GM08714 (cell line): ENCODE measurements around the gene CCL7.
"Not testable (repeated sequence)": the region's sequence is repeated elsewhere in the genome, so short reads cannot be mapped to it uniquely, and the experiment has no call there.

Experiments
- H3K4me3 ChIP-seq: fragments of 200-500 bp; sonication (Bioruptor generic); 2 replicates; pipeline ENCODE4 v1.5.1; 2014; ENCODE audit warnings: mild to moderate bottlenecking, low read length, inconsistent platforms
- ZNF274 ChIP-seq: IDR thresholded peaks from 2 replicates; pipeline ENCODE4 v1.6.1; 2012; ENCODE audit warnings: mild to moderate bottlenecking, low read depth, low read length

CCL7 gene

GRCh38 chr17:34269969-34270368 is at the start of gene CCL7:
TSS of gene CCL7 (plus strand) at chr17:34270221. CDS start at chr17:34270291, 70 bp downstream.
- H3K4me3 ChIP-seq, result no peak within 1 kb of the TSS
- no peak for TF ChIP-seq ZNF274

- no peak for TF ChIP-seq ZNF274
- H3K4me3 ChIP-seq, result no peak overlapping the region
Measured at GRCh38 chr17:34220752-34221395, 49.1 kb upstream of the CCL7 start.

GRCh38 chr17:34221411-34221810 is 48.6 kb upstream of the CCL7 start:
- no peak for TF ChIP-seq ZNF274
- no peak overlapping the region for H3K4me3 ChIP-seq

- no peak for TF ChIP-seq ZNF274
- H3K4me3 ChIP-seq, result no peak overlapping the region
Measured at GRCh38 chr17:34222722-34223497, 47.1 kb upstream of the CCL7 start.

GRCh38 chr17:34225046-34225445 is 45.0 kb upstream of the CCL7 start:
- no peak overlapping the region for H3K4me3 ChIP-seq
- no peak for TF ChIP-seq ZNF274

GRCh38 chr17:34226011-34226743 is 43.8 kb upstream of the CCL7 start:
- H3K4me3 ChIP-seq, result no peak overlapping the region
- no peak for TF ChIP-seq ZNF274

GRCh38 chr17:34226744-34227034 is 43.3 kb upstream of the CCL7 start:
- TF ChIP-seq ZNF274, result no peak
- H3K4me3 ChIP-seq, result no peak overlapping the region

- H3K4me3 ChIP-seq, result not testable (repeated sequence)
Measured at GRCh38 chr17:34227293-34227692, 42.7 kb upstream of the CCL7 start.

- no peak for TF ChIP-seq ZNF274
- no peak overlapping the region for H3K4me3 ChIP-seq
Measured at GRCh38 chr17:34227707-34228106, 42.3 kb upstream of the CCL7 start.

GRCh38 chr17:34228781-34229180 is 41.2 kb upstream of the CCL7 start:
- no peak for TF ChIP-seq ZNF274

GRCh38 chr17:34230342-34230741 is 39.7 kb upstream of the CCL7 start:
- TF ChIP-seq ZNF274, result no peak
- no peak overlapping the region for H3K4me3 ChIP-seq

More at GRCh38 chr17:34228781-34229180, 41.2 kb upstream of the CCL7 start:
- no peak overlapping the region for H3K4me3 ChIP-seq

GRCh38 chr17:34234616-34235015 is 35.4 kb upstream of the CCL7 start:
- no peak for TF ChIP-seq ZNF274
- no peak overlapping the region for H3K4me3 ChIP-seq

GRCh38 chr17:34235389-34236028 is 34.5 kb upstream of the CCL7 start:
- TF ChIP-seq ZNF274, result no peak

GRCh38 chr17:34236281-34236892 is 33.6 kb upstream of the CCL7 start:
- no peak overlapping the region for H3K4me3 ChIP-seq
- TF ChIP-seq ZNF274, result no peak

More at GRCh38 chr17:34235389-34236028, 34.5 kb upstream of the CCL7 start:
- no peak overlapping the region for H3K4me3 ChIP-seq

- no peak overlapping the region for H3K4me3 ChIP-seq
- no peak for TF ChIP-seq ZNF274
Measured at GRCh38 chr17:34237458-34237857, 32.6 kb upstream of the CCL7 start.
